Fibroblast of lung (primary cell): ENCODE measurements around the gene CNNM4. TPM values are rescaled to one million over a fixed set of nuclear protein-coding genes. Genes with fewer than 3 reads are reported as not detected.

Source experiments
- DNase-seq, 2 donors: peaks; one replicate each; pipeline versions ENCODE4 v3.0.0 to v3.0.0-alpha.2; 2010; ENCODE audit warnings: low read depth in 2 of 2
- H2AFZ ChIP-seq: 2 replicates; pipeline ENCODE4 v1.5.1; 2012; ENCODE audit warnings: low read length, control low read depth, inconsistent platforms
- H3K27ac ChIP-seq: 2 replicates; pipeline ENCODE4 v1.5.1; 2011; ENCODE audit warnings: low read length, control low read depth; ENCODE audit not compliant: insufficient read depth
- H3K27me3 ChIP-seq: 2 replicates; pipeline ENCODE4 v1.5.1; 2011; ENCODE audit warnings: mild to moderate bottlenecking, low read length; ENCODE audit not compliant: control insufficient read depth, insufficient read depth
- H3K36me3 ChIP-seq: 2 replicates; pipeline ENCODE4 v1.5.1; 2011; ENCODE audit warnings: low read length; ENCODE audit not compliant: control insufficient read depth, insufficient read depth
- H3K4me1 ChIP-seq: 2 replicates; pipeline ENCODE4 v1.5.1; 2011; ENCODE audit warnings: low read length; ENCODE audit not compliant: control insufficient read depth, insufficient read depth; ENCODE audit errors: extremely low read depth
- H3K4me2 ChIP-seq: 2 replicates; pipeline ENCODE4 v1.5.1; 2011; ENCODE audit warnings: low read length, control low read depth; ENCODE audit not compliant: insufficient read depth; ENCODE audit errors: extremely low read depth
- H3K4me3 ChIP-seq, 4 experiments: fragments of 200-600 bp in 1 of 4; sonication (generic) in 1 of 4; replicated peaks in 1 of 4; 2 replicates each; pipeline ENCODE4 v1.5.1; 2011 to 2016; ENCODE audit warnings: low read length in 4 of 4, low read depth in 3 of 4, mild to moderate bottlenecking in 3 of 4, control low read depth in 2 of 4, inconsistent platforms in 1 of 4, mixed read lengths in 1 of 4; ENCODE audit not compliant: insufficient read depth in 1 of 4; ENCODE audit errors: control extremely low read depth in 1 of 4
- H3K79me2 ChIP-seq: 2 replicates; pipeline ENCODE4 v1.5.1; 2012; ENCODE audit warnings: mild to moderate bottlenecking, low read length, inconsistent platforms; ENCODE audit not compliant: control insufficient read depth, insufficient read depth
- H3K9ac ChIP-seq: 2 replicates; pipeline ENCODE4 v1.5.1; 2011; ENCODE audit warnings: mild to moderate bottlenecking, low read length, control low read depth; ENCODE audit not compliant: insufficient read depth
- H3K9me3 ChIP-seq: 2 replicates; pipeline ENCODE4 v1.5.1; 2012; ENCODE audit warnings: low read depth, low read length; ENCODE audit not compliant: control insufficient read depth, insufficient read depth
- H4K20me1 ChIP-seq: 2 replicates; pipeline ENCODE4 v1.5.1; 2011; ENCODE audit warnings: low read length; ENCODE audit not compliant: control insufficient read depth, insufficient read depth; ENCODE audit errors: extremely low read depth
- EZH2 ChIP-seq: IDR thresholded peaks from 2 replicates; pipeline ENCODE4 v1.5.1; 2012; ENCODE audit warnings: low read length, control low read depth, mild to moderate bottlenecking; ENCODE audit errors: missing control alignments
- polyA plus RNA-seq, 2 donors: library from polyadenylated mRNA; depleted of rRNA in 1 of 2; stranded (reverse) in 1 of 2; unstranded in 1 of 2; fragments of >200 nt; gene quantifications; 2 replicates each; pipeline ENCODE4 v1.2.1, GENCODE V29; 2011 to 2012; ENCODE audit warnings: missing spikeins in 1 of 2
- total RNA-seq: library from RNA; depleted of rRNA; stranded (reverse); fragments of >200 nt; gene quantifications from 2 replicates; pipeline ENCODE4 v1.2.1, GENCODE V29; 2014
- TF ChIP-seq, protein P1 (sequence below), 2 donors: IDR thresholded peaks in 1 of 2; conservative IDR thresholded peaks in 1 of 2; 1 replicate in 1 of 2; 2 replicates in 1 of 2; pipeline ENCODE4 v1.5.1; 2011 to 2012; ENCODE audit warnings: low read length in 2 of 2, control low read depth in 1 of 2, inconsistent platforms in 1 of 2, low read depth in 1 of 2, mild to moderate bottlenecking in 1 of 2

The CNNM4 gene
- total and polyA plus RNA-seq, 2 donors (not counting 1 experiment from before 2014, with no cell fraction given) = 3.3 to 3.5 TPM

DNA sequence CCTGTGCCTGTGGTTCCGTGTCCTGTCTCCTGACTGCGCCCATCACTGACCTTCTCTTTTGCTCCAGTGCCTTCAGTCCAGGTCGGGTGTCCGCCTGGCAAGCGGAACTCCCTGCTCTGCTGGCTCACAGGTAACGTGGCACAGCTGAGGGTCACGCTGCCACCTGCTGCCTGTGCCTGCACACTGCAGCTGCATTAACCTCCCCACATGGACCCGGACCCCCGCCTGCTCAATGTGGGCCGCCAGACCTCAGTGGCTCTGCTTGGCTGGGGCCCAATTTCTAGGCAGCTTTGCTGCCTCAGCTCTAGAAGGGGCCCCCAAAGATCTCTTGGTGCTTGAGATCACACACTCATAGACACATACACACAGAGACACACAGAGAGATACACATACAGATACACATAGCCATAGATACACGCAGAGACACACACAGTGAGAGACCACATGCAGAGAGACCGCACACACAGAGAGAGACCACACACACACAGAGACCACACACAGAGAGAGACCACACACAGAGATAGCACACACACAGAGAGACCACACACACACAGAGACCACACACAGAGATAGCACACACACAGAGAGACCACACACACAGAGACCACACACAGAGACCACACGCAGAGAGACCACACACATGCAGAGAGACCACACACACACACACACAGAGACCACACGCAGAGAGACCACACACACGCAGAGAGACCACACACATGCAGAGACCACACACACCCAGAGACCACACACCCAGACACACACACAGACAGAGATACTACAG, 40.5 kb downstream of the CNNM4 start:
- Histone ChIP-seq H3K4me3 (no peak overlapping the region), H3K4me1 (no peaks in the 10 kb centered on the region), H2AFZ (peak overlapping the region; percentile 39), H4K20me1 (no peaks in the 10 kb centered on the region), H3K36me3 (peaks cover 2% of the 10 kb centered on the region), H3K9ac (no peak overlapping the region), H3K79me2 (no peaks in the 10 kb centered on the region), H3K27ac (no peak overlapping the region), H3K9me3 (no peaks in the 10 kb centered on the region), H3K4me2 (no peak overlapping the region), H3K27me3 (no peaks in the 10 kb centered on the region)
- TF ChIP-seq EZH2 = no peak
- TF ChIP-seq, protein P1, sequence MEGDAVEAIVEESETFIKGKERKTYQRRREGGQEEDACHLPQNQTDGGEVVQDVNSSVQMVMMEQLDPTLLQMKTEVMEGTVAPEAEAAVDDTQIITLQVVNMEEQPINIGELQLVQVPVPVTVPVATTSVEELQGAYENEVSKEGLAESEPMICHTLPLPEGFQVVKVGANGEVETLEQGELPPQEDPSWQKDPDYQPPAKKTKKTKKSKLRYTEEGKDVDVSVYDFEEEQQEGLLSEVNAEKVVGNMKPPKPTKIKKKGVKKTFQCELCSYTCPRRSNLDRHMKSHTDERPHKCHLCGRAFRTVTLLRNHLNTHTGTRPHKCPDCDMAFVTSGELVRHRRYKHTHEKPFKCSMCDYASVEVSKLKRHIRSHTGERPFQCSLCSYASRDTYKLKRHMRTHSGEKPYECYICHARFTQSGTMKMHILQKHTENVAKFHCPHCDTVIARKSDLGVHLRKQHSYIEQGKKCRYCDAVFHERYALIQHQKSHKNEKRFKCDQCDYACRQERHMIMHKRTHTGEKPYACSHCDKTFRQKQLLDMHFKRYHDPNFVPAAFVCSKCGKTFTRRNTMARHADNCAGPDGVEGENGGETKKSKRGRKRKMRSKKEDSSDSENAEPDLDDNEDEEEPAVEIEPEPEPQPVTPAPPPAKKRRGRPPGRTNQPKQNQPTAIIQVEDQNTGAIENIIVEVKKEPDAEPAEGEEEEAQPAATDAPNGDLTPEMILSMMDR (conservative IDR thresholded peaks at IDR 0.05 in 1 of 2, IDR thresholded peaks at IDR 0.05 in 1 of 2; ENCODE audit: low read depth in 1 of 2, low read length in 2 of 2) = peak; percentile 73 to 80
- DNase-seq = peak; percentile 44 to 52

DNA sequence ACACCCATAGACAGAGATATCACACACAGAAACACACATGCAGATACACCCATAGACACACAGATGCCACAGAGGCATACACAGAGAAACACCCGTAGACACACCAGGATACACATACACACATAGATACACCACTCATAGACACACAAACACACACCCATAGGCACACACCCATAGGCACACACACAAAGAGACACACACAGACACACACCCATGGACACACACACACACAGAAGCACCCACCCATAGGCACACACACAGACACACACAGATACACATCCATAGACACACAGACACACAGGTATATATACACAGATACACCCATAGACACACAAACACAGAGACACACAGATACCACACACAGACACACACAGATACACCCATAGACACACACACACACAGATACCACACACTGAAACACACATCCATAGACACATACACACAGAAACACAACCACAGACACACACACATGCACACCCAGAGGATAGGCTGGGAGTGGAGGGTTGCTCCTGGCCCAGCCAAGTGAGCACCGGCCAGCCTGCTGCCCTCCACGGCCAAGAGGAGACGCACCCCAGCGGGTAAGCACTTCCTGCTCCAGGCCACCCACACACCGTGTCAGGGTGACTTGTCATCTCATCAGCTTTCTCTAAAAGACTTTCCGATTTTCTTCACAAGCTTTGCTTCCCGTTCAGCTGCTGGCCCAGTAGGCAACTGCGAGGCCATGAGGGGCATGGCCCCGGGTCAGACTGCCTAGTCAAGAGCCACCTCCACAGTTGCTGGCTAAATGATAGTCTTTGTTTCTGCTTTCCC, 41.3 kb downstream of the CNNM4 start:
- H3K27me3 ChIP-seq = no peaks in the 10 kb centered on the region
- peaks cover 2% of the 10 kb centered on the region for H3K36me3 ChIP-seq
- H3K79me2 ChIP-seq = no peaks in the 10 kb centered on the region
- DNase-seq = peak in 1 of 2 donors; percentile 22
- H3K9ac ChIP-seq = no peak overlapping the region
- no peak overlapping the region for H3K4me3 ChIP-seq
- H4K20me1 ChIP-seq = no peaks in the 10 kb centered on the region
- H2AFZ ChIP-seq = no peak overlapping the region
- H3K9me3 ChIP-seq = no peaks in the 10 kb centered on the region
- no peak overlapping the region for H3K27ac ChIP-seq
- no peak overlapping the region for H3K4me2 ChIP-seq
- H3K4me1 ChIP-seq = no peaks in the 10 kb centered on the region
- TF ChIP-seq EZH2 = no peak
- TF ChIP-seq, protein P1 (conservative IDR thresholded peaks at IDR 0.05 in 1 of 2, IDR thresholded peaks at IDR 0.05 in 1 of 2; ENCODE audit: low read depth in 1 of 2, low read length in 2 of 2) = no peak

DNA sequence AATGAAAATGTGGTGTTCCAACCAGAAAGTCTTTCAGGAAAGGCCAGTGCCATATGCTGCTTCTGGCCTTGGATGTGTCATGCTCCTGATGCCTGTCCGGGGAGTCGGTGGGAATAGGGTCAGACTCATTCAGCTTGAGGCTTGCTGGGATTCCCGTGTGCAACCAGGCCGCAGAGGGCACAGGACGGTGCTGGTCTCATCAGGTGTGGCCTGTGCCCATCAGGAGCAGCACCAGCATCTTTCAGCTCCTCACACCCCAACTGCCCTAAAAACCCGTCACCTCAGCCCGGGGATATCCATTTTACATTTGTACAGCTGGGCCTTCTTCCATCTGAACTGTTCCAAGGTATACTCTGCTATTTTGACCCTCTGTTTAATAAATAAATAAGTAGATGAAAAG, 42.0 kb downstream of the CNNM4 start:
- no peak overlapping the region for H3K4me2 ChIP-seq
- H3K79me2 ChIP-seq = no peaks in the 10 kb centered on the region
- H3K4me3 ChIP-seq = no peak overlapping the region
- no peaks in the 10 kb centered on the region for H4K20me1 ChIP-seq
- TF ChIP-seq, protein P1 (conservative IDR thresholded peaks at IDR 0.05 in 1 of 2, IDR thresholded peaks at IDR 0.05 in 1 of 2; ENCODE audit: low read depth in 1 of 2, low read length in 2 of 2) = no peak
- no peak for TF ChIP-seq EZH2
- no peaks in the 10 kb centered on the region for H3K27me3 ChIP-seq
- no peak overlapping the region for H3K9ac ChIP-seq
- H3K4me1 ChIP-seq = no peaks in the 10 kb centered on the region
- H3K9me3 ChIP-seq = no peaks in the 10 kb centered on the region
- no peak for DNase-seq
- no peak overlapping the region for H2AFZ ChIP-seq
- no peak overlapping the region for H3K27ac ChIP-seq
- peaks cover 2% of the 10 kb centered on the region for H3K36me3 ChIP-seq
